HG02678 (cell line): ENCODE data around the gene FAAP20.

Experiments used
- ATAC-seq: cut with Tn5 transposase; IDR thresholded peaks from one replicate; pipeline ENCODE4 v1.9.1; 2021; ENCODE audit warnings: mild to moderate bottlenecking, moderate library complexity; ENCODE audit not compliant: unreplicated experiment

The FAAP20 gene

DNA sequence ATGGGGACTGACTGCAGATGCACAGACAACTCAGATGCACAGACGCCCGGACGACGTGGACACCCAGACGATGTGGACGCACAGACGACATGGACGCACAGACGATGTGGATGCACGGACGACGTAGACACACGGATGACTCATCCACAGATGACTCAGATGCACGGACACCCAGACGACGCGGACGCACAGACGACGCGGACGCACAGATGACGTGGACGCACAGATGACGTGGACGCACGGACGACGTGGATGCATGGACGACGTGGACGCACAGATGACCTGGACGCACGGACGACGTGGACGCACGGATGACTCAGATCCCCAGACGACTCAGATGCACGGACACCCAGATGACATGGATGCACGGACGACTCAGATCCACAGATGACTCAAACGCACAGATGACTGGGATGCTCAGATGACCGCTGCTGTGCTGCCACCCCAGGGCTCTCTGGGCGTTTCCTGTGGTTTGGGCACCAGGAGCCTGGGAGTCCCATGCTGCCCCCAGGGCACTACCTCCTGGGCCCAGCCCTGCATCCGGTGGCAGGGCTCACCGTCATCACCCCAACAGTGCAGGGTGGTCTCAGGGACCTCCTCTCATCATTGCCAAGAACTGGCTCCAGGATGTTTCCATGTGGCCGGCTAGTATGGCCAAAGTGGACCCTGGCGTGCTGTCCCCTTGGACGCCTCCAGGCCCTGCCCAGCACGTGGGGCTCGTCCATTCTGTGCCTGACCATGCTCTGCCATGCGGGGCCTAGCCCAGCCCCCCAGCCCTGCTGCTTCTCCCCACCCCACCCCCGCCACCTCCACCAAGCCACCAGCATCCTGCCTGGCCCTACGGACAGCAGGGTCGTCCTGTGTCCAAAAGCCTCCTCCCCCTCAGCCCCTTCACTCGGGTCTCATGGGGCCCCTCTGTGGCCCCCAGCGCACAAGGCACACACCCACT, 14.0 kb downstream of the FAAP20 start:
- ATAC-seq, result no peak

DNA sequence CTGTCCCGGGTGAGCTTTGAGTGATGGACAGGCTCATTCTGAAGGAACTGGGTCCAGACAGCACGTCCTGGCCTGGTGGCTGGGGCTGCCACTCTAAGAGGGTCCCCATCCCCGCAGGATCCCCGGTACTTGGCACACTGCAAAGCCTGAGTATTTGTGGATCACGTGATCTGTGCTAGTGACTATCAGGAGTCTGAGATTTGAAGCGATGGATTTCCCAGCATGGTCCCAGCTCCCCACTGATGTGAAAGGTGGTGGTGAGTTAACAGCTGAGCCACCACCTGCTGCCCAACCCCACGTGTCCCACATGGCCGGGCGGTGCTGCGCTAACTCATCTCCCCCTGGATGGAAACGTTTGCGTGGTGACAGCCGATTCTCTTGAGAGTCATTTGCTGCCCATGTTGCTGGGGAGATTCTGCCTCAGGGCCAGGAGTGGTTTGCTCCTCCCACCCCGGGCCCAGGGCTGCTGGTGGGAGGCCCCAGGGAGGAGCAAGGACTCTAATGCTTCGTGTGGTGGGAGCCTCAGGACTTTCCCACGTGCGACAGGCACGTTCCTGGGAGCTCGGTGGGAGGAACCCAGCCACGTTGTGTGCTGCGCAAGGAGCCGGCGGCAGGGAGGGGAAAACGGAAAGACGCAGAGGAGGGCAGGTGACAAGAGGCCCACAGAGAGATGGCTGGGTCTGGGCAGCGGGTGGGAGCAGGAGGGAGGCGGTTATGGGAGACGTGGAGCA, 15.1 kb downstream of the FAAP20 start:
- no peak for ATAC-seq

GRCh38 chr1:2178875-2179274, 15.7 kb downstream of the FAAP20 start:
- no peak for ATAC-seq

DNA sequence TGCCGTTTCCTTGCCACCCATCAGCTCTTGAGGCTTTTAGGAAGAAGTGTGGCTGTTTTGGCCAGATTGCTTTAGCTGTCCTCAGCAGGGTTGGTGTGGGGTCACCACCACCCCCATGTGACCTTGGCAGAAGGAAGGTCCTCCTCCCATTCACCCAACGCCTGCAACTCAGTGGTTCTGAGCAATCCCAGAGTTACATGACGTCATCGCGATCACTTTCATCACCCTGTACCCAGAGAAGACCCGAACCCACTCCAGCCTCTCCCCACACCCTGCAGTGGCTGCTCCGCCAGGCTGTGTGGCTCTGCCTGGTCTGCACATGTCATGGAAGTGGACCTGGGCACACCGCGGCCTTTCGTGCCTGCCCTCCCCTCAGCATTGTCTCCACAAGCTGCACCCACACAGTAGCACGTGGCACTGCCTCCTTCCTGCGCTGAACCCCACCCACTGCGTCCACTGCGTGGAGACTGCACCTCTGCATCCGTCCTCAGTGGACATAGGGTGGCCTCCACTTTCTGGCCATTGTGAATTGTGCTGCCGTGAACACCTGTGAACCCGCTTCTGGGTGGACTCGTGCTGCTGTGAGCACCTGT, 16.5 kb downstream of the FAAP20 start:
- ATAC-seq, result no peak

GRCh38 chr1:2177541-2177940, 17.0 kb downstream of the FAAP20 start:
- no peak for ATAC-seq

- no peak for ATAC-seq
Observed at GRCh38 chr1:2176615-2177014, 18.0 kb downstream of the FAAP20 start.

GRCh38 chr1:2175681-2176454, 18.7 kb downstream of the FAAP20 start:
- no peak for ATAC-seq

- no peak for ATAC-seq
Observed at GRCh38 chr1:2175055-2175414, 19.5 kb downstream of the FAAP20 start.

GRCh38 chr1:2174348-2175054, 20.1 kb downstream of the FAAP20 start:
- ATAC-seq, result no peak

GRCh38 chr1:2173546-2174347, 20.8 kb downstream of the FAAP20 start:
- ATAC-seq, result no peak

- no peak for ATAC-seq
Observed at GRCh38 chr1:2172551-2173146, 21.9 kb downstream of the FAAP20 start.

DNA sequence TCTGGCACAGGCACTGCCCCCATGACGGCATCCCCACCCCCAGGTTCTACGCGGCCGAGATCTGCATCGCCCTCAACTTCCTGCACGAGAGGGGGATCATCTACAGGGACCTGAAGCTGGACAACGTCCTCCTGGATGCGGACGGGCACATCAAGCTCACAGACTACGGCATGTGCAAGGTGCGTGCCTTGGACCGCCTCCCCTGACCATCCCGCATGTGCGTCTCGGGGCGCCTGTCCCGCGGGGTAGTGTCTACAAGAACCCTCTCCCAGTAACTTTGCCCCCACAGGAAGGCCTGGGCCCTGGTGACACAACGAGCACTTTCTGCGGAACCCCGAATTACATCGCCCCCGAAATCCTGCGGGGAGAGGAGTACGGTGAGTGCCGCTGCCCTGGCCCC, 22.6 kb downstream of the FAAP20 start:
- ATAC-seq, result no peak

DNA sequence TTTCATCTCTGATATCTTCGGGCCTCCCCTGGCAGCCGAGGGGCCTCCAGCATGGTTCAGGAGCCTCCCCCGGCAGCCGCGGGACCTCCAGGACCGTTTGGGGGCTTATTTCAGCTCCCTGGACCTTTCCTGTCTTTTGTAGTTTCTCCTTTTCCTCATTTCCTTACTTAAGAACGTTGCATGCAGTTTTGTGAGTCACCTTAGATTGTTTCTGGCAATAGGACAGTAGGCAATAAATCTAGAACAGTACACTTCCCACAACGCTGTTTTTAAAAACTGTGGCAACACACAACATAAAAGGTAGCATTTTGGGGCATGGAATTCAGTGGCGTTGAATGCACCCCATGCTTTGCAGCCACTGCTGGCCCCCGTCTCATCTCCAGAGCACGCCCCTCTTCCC, 24.4 kb downstream of the FAAP20 start:
- ATAC-seq, result no peak

GRCh38 chr1:2169200-2169836, 25.3 kb downstream of the FAAP20 start:
- ATAC-seq, result no peak

GRCh38 chr1:2168535-2168934, 26.0 kb downstream of the FAAP20 start:
- ATAC-seq, result no peak

DNA sequence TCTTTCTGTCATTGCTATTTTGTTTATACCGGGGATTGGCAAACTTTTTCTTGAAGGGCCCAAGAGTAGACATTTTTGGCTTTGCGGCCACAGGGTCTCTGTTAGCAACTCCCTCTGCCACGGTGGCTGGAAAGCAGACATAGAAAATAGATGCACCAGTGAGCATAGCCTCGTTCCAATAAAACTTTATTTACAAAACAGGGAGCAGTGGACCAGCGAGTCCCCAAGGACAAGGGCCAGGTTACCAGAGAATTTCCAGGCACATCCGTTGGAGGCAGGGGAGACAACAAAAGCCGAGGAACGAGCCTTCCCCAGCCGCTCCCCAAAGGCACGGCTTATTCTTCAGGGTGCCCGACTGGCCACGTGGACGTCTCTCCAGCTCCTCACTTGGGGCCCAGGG, 26.5 kb downstream of the FAAP20 start:
- no peak for ATAC-seq

DNA sequence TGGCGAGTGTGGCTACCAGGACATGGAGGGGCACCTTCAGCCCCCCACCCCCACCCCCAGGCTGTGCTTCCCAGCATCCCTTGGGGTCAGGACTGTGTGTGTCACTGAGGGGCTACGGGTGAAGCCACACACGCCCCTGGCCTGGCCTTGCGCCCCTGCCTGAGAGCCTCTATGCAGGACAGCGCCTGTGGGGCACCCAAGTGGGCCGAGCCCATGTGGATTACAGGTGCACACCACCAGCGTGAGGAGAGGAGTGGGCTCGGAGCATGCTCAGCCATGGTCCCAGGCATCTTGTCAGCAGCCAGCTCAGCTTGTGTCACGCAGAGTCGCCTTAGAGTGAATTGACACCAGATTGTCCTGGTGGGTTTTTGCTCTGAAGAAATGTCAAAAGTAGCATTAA, 27.9 kb downstream of the FAAP20 start:
- no peak for ATAC-seq

DNA sequence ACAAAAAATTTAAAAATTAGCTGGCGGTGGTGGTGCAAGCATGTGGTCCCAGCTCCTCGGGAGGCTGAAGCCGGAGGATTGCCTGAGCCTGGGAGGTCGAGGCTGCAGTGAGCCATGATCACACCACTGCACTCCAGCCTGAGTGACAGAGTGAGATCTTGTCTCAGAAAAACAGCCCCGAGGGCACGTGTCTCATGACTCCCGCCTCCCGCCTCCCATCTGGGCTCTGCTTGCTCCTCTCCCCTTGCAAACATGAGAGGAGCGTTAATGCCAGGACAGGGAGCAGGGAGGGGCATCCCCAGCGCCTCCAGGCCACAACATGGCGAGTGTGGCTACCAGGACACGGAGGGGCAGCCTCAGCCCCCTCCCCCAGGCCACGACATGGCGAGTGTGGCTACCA, 28.3 kb downstream of the FAAP20 start:
- ATAC-seq, result no peak

GRCh38 chr1:2165646-2166045, 28.9 kb downstream of the FAAP20 start:
- ATAC-seq, result no peak
